GM21367 (cell line): ENCODE data around the gene VAV2.

Source experiments
- ATAC-seq: cut with Tn5 transposase; IDR thresholded peaks from one replicate; pipeline ENCODE4 v1.9.1; 2021; ENCODE audit not compliant: unreplicated experiment

VAV2 gene

GRCh38 chr9:133881671-133882381 lies 110.3 kb downstream of the VAV2 start:
- ATAC-seq: no peak

- no peak for ATAC-seq
These were observed 111.1 kb downstream of the VAV2 start for GRCh38 chr9:133880851-133881661.

- ATAC-seq: no peak
These were observed 112.0 kb downstream of the VAV2 start for GRCh38 chr9:133880136-133880535.

GRCh38 chr9:133879615-133880014 lies 112.5 kb downstream of the VAV2 start:
- no peak for ATAC-seq

- ATAC-seq: no peak
These were observed 113.7 kb downstream of the VAV2 start for GRCh38 chr9:133878402-133878801.

GRCh38 chr9:133877967-133878366 lies 114.2 kb downstream of the VAV2 start:
- ATAC-seq: no peak

GRCh38 chr9:133877327-133877726 lies 114.8 kb downstream of the VAV2 start:
- ATAC-seq: no peak

GRCh38 chr9:133876836-133877235 lies 115.3 kb downstream of the VAV2 start:
- no peak for ATAC-seq

GRCh38 chr9:133876144-133876543 lies 116.0 kb downstream of the VAV2 start:
- ATAC-seq: no peak

- no peak for ATAC-seq
These were observed 117.0 kb downstream of the VAV2 start for GRCh38 chr9:133875131-133875530.

- ATAC-seq: no peak
These were observed 117.5 kb downstream of the VAV2 start for GRCh38 chr9:133874659-133875058.

- no peak for ATAC-seq
These were observed 118.0 kb downstream of the VAV2 start for GRCh38 chr9:133874060-133874657.

GRCh38 chr9:133873461-133873891 lies 118.6 kb downstream of the VAV2 start:
- ATAC-seq: no peak

- ATAC-seq: no peak
These were observed 119.1 kb downstream of the VAV2 start for GRCh38 chr9:133873009-133873408.

- ATAC-seq: no peak
These were observed 121.2 kb downstream of the VAV2 start for GRCh38 chr9:133870598-133871595.

GRCh38 chr9:133869674-133870405 lies 122.3 kb downstream of the VAV2 start:
- no peak for ATAC-seq

- no peak for ATAC-seq
These were observed 123.9 kb downstream of the VAV2 start for GRCh38 chr9:133868203-133868602.

- no peak for ATAC-seq
These were observed 125.2 kb downstream of the VAV2 start for GRCh38 chr9:133866946-133867345.

GRCh38 chr9:133864011-133864410 lies 128.1 kb downstream of the VAV2 start:
- no peak for ATAC-seq

- no peak for ATAC-seq
These were observed 128.9 kb downstream of the VAV2 start for GRCh38 chr9:133863257-133863592.
